CD4-positive, alpha-beta T cell treated with Interleukin-21 for 1 hour (primary cell): ENCODE data around the gene CRIP2.

Source experiments
- DNase-seq: peaks from one replicate; pipeline ENCODE4 v3.0.0-alpha.2; 2020

The CRIP2 gene

DNA sequence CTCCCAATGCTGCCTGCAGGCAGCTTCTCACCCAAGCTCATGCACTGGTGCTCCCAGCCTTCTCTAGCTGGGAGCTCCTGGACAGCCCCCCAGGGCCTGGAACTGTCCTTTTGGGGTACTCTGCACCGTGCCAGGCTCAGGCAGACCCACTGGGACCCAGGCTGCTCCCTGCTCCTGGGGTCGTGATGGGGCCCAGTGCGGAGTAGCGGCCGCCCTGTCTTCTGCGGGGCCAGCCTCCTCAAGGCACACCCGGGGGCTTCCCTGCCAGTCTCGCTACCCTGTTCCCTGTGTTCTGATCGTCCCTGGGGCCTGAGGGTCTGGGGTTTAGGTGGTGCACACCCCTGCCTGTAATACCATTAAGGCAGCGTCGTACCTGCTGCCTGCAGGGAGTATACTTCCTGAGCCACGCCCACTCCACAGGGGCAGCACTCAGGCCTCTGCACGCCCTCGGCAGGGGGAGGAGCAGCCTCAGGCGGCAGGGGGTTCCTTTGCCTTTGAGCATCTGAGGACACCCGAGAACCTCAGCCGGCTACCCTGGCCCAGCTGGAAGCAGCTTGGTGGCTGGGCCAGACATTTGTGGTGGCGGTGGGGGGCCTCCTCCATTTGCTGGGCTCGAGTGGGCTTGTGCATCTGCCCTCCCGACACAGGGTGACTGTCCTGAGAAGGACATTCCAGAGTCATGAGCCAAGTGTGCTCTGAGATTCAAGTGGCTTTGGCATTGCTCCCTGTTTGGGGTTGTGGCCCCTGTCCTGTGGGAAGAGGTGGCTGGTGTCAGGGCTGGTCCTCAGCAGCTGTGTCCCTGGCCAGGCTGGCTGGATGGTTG is 9.2 kb upstream of the CRIP2 start:
- no peak for DNase-seq

GRCh38 chr14:105466531-105467248 is 7.9 kb upstream of the CRIP2 start:
- DNase-seq: no peak

DNA sequence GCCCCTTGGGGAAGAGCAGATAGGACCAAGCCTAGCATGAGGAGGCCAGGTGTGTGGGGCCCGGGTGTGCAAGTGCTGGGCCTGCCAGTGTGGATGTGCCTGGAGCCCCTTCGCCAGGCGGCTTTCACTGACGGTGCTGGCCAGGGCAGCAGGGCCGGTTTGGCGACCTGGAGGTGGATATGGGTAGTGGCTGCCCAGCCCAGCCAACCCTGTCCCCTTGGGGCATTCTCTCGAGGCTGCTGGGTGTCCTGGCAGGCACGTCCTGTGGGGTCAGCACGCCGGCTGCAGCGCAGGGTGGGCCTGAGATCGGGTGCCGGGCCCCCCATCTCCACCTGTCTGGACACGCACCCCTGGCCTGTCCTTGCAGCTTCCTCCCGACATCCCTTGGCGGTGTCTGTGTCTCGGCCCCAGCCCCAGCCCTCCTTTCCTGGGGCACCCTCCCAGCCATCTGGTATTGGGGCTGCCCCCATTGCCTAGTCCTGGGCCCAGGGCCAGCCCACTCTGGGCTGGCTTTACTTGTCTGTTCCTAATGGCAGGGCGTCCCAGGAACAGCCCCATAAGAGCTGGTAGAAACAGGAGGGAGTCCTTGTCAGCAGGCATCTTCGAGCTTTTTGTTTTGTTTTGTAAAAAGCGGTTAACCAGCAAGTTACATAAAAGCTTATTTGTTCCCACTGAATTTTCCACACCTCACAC is 7.2 kb upstream of the CRIP2 start:
- DNase-seq: no peak

GRCh38 chr14:105467942-105468471 is 6.6 kb upstream of the CRIP2 start:
- DNase-seq: no peak

DNA sequence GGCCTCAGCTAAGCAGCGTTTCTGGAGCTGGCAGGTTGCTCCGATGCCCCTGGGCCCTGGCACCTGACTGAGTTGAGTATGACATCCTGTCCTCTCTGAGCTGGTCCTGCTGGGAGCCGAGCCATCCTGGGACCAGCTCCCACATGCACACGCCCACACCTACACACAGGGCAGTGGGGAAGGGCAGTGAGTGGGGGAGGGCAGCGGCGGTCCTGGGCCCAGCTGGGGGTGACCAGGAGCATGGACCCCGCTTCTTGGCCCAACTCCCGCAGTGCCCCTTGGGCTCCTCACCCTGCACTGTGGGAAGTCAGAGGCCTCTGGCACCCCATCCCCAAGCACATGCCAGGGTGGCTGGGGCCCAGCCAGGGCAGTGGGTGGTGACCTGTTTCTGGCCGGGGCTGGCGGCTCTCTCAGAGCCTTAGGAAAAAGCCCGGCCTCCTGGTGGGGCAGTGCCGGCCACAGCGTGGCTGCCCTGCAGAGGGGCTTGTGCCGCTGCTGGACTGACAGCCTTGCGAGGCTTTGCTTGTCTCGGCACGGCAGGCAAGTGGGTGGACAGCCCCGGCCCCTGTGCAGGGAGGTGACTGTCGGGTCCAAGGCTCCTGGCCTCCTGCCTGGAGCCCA is 5.9 kb upstream of the CRIP2 start:
- no peak for DNase-seq

GRCh38 chr14:105469456-105470349 is 4.9 kb upstream of the CRIP2 start:
- DNase-seq: no peak

DNA sequence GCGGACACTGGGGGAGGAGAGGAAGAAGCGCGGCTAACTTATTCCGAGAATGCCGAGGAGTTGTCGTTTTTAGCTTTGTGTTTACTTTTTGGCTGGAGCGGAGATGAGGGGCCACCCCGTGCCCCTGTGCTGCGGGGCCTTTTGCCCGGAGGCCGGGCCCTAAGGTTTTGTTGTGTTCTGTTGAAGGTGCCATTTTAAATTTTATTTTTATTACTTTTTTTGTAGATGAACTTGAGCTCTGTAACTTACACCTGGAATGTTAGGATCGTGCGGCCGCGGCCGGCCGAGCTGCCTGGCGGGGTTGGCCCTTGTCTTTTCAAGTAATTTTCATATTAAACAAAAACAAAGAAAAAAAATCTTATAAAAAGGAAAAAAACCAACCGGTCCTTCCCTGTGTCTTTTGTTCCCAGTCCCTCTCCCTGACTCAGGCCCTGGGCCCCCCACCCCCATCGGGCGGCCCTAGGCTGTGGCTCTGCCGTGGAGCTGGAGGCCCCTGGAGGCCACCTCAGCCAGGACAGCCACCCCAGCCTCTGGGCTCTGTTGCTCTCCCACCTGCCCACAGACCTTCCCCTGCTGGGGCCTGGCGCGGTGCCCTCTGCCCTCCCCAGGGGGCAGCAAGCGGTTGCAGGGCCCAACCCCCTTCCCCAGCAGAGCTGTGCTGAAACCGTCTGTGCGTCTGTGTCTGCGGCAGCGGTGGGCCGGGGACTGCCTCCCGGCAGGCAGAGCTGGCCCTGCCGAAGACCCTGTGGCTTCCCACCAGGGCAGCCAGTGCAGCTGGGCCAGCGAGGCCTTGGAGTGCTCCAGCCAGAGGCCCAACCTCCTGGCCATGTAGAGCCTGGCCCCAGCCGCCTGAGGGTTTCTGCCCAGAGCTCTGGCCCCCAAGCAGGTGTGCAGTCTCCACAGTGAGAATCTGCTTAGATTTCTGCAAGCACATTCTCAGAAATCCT is 4.0 kb upstream of the CRIP2 start:
- DNase-seq: no peak

GRCh38 chr14:105471297-105471821 is 3.3 kb upstream of the CRIP2 start:
- no peak for DNase-seq

- no peak for DNase-seq
Observed at GRCh38 chr14:105471823-105472485, 2.7 kb upstream of the CRIP2 start.

DNA sequence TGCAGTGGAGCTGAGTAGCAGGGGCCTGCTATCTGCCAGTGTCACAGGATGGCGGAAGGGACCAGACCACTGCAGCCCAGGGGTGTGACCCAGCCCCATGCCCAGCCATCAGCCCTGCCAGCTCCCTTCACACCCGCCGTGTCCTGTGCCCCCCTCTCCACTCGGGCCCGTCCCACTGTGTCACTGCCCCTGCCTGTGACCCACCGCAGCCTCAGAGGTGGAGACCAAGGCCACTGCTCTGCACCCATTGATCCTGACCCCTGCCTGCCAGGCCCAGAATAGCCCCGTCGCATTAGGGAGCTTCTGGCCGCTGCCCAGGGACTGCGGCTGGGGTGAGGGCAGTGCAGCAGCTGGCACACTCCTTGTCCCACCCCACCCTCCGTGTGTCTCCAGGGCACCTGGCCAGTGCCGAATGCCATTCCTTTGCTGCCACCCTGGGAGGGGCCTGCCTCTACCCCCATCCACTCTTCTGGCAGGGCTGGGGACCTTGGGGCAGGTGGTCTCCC is 2.1 kb upstream of the CRIP2 start:
- no peak for DNase-seq

GRCh38 chr14:105473033-105473676 is 1.5 kb upstream of the CRIP2 start:
- DNase-seq: no peak

DNA sequence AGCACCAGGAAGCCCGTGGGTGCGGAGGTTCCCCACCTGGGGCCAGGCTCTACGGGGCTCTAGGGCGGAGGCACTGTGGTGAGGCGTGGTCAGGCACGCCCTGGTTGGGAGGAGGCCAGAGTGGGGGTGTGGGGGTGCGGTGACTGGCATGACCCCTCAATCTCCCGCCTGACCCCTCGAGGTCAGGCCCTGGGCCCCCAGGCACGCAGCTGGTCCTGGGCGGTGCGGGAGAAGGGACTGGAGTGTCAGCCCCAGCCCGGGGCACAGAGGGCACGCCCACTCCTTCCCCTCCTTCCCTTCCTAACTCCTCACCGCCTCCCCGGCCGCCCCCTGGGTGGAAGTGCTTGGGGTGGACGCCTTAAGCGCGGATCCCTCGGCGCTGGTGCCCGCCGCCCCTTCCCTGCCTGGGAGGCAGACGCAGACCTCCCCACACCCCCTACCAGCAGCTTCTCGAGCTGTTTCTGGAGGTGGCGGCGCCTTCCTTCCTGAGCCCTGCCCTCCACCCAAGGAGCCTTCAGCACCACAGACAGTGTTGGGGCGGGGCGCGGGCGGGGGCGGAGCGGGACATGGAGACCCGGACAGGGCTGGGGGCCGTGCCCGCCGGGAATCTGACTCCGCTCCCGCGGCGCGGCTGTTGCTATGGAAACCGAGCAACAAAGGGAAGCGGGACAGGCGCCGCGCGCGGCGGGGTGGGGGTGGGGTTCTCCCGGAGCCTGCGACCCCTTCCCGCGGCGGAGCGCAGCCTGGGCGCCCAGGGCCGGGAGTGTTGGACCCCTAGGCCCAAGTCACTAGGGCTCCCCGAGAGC is 741 bp upstream of the CRIP2 start:
- DNase-seq: peak; percentile 85

DNA sequence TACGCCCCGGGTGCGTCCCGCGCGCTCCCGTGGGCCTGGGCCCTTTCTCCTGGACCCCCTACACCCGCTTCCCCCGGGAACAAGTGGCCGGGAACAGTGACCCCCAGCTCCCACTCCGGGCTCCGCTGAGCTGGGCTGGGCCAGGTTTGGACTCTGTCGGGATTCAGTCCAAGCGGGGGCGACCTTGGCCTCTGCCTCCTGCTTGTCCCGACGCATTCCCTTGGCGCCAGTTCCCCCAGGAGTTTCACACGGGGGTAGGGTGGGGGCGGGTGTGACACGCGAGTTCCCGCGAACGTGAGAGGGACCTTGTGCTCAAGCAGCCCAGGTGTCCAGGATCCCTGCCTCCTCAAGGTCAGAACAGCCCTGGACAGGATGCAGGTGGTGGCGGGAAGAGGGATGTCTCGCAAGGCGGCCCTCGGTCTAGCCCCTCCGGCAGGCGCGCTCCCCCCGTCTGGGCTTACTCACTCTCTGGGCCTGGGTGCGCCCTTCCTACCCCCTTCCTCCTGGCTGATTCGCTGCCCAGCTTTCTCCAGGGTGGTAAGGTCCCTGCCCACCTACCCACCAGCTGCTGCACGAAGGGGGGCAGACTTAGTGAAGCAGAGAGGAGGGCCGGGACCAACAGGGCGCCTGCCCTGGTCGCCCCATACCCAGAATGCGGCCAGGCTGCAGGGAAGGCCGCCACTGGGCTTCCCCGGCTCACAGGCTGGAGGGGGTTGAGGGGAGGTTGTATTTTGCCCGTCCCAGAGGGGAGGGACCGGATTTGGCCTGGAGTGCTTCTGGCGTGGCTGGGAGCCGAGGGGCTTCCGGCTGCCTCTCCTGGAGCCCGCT is 862 bp downstream of the CRIP2 start:
- DNase-seq: peak; percentile 7

- no peak for DNase-seq
Observed at GRCh38 chr14:105476097-105476830, 1.6 kb downstream of the CRIP2 start.

DNA sequence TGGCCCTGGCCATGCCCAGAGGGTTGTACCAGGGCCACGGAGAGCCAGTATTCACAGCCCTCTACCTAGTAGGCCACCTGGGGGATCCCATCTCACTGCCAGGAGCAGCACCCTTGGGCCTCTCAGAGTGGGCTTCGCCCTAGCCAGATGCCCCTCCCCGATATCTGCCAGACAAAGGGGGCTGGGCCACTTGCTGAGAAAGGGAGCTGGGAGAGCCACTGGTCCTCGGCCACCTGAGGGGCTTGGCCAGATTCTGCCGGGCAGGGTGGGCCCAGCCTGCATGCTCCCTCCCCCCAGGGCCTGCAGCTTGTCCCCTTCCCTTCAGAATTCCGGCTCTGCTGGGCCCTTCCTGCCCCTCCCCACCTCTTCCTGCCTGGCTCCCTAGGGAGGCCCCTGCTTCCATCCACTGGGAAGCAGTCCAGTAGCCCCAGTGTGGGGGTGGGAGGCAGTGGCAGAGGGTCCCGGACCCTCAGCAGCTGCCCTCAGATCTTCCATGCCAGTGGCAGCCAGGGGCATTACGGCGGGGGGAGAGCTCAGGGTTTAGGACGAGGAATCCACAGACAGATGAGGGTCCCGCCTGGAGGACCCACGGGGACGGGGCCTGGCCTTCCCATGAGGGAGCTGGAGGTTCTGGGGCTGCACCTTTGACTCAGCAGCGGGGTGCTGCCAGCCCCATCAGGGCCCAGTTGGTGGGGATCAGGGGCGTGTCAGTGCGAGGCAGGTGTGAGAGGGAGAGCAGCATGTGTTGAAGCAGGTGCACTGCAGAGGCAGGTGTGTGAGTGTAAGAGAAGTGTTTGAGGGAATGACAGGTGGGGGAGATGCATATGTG is 2.4 kb downstream of the CRIP2 start:
- DNase-seq: no peak
